HepG2 (cell line): ENCODE results near the gene COLGALT1. TPM values are rescaled to one million over a fixed set of nuclear protein-coding genes. Genes with fewer than 3 reads are reported as not detected.
A peak's percentile ranks its signal among the peaks of the same experiment; 100 is the strongest.

ENCODE experiments used
- ATM ChIP-seq: fragments of 450-650 bp; IDR thresholded peaks from 2 replicates; pipeline ENCODE4 v1.7.1; 2017; ENCODE audit warnings: mild to moderate bottlenecking, borderline replicate concordance
- DR1 ChIP-seq: sonication (generic); formaldehyde crosslinking; IDR thresholded peaks from 2 replicates; pipeline ENCODE4 v1.8.0; 2021; ENCODE audit warnings: mild to moderate bottlenecking, missing genetic modification reagents, inconsistent platforms
- LCORL ChIP-seq, 2 experiments: fragments of 450-650 bp in 1 of 2; sonication (generic) in 1 of 2; formaldehyde crosslinking in 1 of 2; IDR thresholded peaks; 2 replicates each; pipeline versions ENCODE4 v1.5.0 to v1.6.1; 2017 to 2020; ENCODE audit warnings: antibody characterized with exemption in 1 of 2, missing genetic modification reagents in 1 of 2
- PHF20 ChIP-seq: sonication (generic); formaldehyde crosslinking; IDR thresholded peaks from 2 replicates; pipeline ENCODE4 v1.5.0; 2020; ENCODE audit warnings: mild to moderate bottlenecking, missing genetic modification reagents
- POLR2A ChIP-seq, 2 experiments: IDR thresholded peaks; 2 replicates each; pipeline ENCODE4 v1.6.1; 2011; ENCODE audit warnings: low read depth in 2 of 2, low read length in 2 of 2, mild to moderate bottlenecking in 1 of 2, moderate library complexity in 1 of 2; ENCODE audit not compliant: insufficient read depth in 1 of 2
- STAT6 ChIP-seq: sonication (generic); formaldehyde crosslinking; IDR thresholded peaks from 2 replicates; pipeline ENCODE4 v1.4.0; 2020; ENCODE audit warnings: missing genetic modification reagents, mild to moderate bottlenecking, borderline replicate concordance
- TCF7L2 ChIP-seq: IDR thresholded peaks from 2 replicates; pipeline ENCODE4 v1.6.1; 2011; ENCODE audit warnings: mild to moderate bottlenecking, low read depth, low read length, moderate library complexity
- ZSCAN12 ChIP-seq: sonication (generic); formaldehyde crosslinking; IDR thresholded peaks from 2 replicates; pipeline ENCODE4 v1.9.0; 2021; ENCODE audit warnings: mild to moderate bottlenecking, missing genetic modification reagents
- polyA plus RNA-seq, 8 experiments: library from polyadenylated mRNA; depleted of rRNA in 3 of 8; stranded (reverse) in 7 of 8; unstranded in 1 of 8; fragments of >200 nt; fragmentation: Illumina TruSeq in 4 of 8; extraction: Trizol in 4 of 8; gene quantifications; 2 replicates each; pipeline versions ENCODE4 v1.2.1 to v1.2.3, GENCODE V29; 2011 to 2016; ENCODE audit warnings: low read depth in 4 of 8, missing spikeins in 1 of 8, mixed read lengths in 1 of 8; ENCODE audit not compliant: insufficient read depth in 1 of 8
- total RNA-seq, 5 experiments: library from RNA; depleted of rRNA; stranded (reverse); fragments of >200 nt; fragmentation: Illumina TruSeq; extraction: Trizol; gene quantifications; 2 replicates each; pipeline ENCODE4 v1.2.3, GENCODE V29; 2016; ENCODE audit warnings: low read depth in 1 of 5
- TF ChIP-seq, protein P1 (sequence below): sonication (generic); formaldehyde crosslinking; IDR thresholded peaks from 2 replicates; pipeline ENCODE4 v1.8.0; 2022; ENCODE audit warnings: mild to moderate bottlenecking, missing genetic modification reagents, moderate library complexity
- TF ChIP-seq, protein P2 (sequence below): fragments of 450-650 bp; IDR thresholded peaks from 2 replicates; pipeline ENCODE4 v1.6.1; 2017; ENCODE audit warnings: mild to moderate bottlenecking
- TF ChIP-seq, protein P3 (sequence below): IDR thresholded peaks from 2 replicates; pipeline ENCODE4 v1.4.0; 2020; ENCODE audit warnings: mild to moderate bottlenecking, missing genetic modification reagents
- TF ChIP-seq, protein P4 (sequence below): sonication (generic); formaldehyde crosslinking; IDR thresholded peaks from 2 replicates; pipeline ENCODE4 v1.4.0; 2020; ENCODE audit warnings: missing genetic modification reagents, borderline replicate concordance

Gene COLGALT1
- total and polyA plus RNA-seq, 2 of the 13 experiments (the other 11 are each of a cell fraction or from before 2014, with no cell fraction given): 58.0 to 211 TPM

DNA sequence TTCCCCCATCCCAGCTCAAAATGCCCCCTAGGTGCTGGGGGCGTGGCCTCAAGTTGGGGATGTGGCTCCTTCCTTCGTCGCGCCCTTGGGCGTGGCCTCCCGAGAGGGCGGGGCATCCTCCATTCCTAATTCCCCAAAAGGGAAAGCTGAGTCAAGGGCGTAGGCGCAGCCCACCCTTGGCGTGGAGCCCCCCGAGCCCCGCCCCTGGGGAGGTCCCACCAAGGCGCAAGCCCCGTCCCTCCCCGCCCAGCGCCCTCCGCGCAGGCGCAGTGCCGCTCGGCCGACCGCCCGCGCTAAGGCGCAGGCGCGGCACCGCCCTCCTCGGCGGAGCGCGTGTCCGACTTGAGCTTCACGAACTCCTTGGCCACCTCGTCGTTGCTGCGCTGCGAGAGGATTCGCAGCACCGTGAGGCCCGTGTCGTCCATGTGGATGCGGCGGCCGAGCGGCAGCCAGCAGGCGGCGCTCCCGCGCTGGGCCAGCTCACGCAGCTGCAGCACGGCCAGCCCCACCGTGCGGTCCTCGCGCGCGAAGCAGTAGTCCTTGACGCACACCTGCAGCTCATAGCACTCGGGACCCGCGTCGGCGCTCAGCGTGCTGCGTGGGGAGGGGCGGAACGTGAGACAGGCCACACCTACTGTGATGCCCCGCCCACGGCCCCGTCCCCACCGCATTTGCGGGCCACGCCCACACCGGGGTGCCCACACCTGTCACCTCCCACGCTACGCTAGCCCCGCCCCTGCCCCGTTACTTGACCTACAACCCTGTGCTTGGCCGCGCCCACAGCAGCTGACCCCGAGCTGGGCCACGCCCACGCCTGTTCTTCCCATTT lies 50.5 kb downstream of the COLGALT1 start (continued):
- TF ChIP-seq STAT6 (CRISPR knock-in tag) (no peak), TCF7L2 (no peak), ATM (no peak), POLR2A (IDR thresholded peaks at IDR 0.05; ENCODE audit: insufficient read depth in 1 of 2, low read depth in 2 of 2, low read length in 2 of 2) (peak; percentile 61 to 84), PHF20 (CRISPR knock-in tag) (peak; percentile 72), DR1 (CRISPR knock-in tag) (peak; percentile 90; the same call in 1 of the 2 replicates), LCORL (IDR thresholded peaks at IDR 0.05) (no peak), LCORL (CRISPR knock-in tag; IDR thresholded peaks at IDR 0.05) (peak; percentile 92), ZSCAN12 (peak; percentile 97)
- TF ChIP-seq, protein P1, sequence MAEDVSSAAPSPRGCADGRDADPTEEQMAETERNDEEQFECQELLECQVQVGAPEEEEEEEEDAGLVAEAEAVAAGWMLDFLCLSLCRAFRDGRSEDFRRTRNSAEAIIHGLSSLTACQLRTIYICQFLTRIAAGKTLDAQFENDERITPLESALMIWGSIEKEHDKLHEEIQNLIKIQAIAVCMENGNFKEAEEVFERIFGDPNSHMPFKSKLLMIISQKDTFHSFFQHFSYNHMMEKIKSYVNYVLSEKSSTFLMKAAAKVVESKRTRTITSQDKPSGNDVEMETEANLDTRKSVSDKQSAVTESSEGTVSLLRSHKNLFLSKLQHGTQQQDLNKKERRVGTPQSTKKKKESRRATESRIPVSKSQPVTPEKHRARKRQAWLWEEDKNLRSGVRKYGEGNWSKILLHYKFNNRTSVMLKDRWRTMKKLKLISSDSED (CRISPR knock-in tag): peak; percentile 93
- TF ChIP-seq, protein P2, sequence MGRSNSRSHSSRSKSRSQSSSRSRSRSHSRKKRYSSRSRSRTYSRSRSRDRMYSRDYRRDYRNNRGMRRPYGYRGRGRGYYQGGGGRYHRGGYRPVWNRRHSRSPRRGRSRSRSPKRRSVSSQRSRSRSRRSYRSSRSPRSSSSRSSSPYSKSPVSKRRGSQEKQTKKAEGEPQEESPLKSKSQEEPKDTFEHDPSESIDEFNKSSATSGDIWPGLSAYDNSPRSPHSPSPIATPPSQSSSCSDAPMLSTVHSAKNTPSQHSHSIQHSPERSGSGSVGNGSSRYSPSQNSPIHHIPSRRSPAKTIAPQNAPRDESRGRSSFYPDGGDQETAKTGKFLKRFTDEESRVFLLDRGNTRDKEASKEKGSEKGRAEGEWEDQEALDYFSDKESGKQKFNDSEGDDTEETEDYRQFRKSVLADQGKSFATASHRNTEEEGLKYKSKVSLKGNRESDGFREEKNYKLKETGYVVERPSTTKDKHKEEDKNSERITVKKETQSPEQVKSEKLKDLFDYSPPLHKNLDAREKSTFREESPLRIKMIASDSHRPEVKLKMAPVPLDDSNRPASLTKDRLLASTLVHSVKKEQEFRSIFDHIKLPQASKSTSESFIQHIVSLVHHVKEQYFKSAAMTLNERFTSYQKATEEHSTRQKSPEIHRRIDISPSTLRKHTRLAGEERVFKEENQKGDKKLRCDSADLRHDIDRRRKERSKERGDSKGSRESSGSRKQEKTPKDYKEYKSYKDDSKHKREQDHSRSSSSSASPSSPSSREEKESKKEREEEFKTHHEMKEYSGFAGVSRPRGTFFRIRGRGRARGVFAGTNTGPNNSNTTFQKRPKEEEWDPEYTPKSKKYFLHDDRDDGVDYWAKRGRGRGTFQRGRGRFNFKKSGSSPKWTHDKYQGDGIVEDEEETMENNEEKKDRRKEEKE: no peak
- TF ChIP-seq, protein P3, sequence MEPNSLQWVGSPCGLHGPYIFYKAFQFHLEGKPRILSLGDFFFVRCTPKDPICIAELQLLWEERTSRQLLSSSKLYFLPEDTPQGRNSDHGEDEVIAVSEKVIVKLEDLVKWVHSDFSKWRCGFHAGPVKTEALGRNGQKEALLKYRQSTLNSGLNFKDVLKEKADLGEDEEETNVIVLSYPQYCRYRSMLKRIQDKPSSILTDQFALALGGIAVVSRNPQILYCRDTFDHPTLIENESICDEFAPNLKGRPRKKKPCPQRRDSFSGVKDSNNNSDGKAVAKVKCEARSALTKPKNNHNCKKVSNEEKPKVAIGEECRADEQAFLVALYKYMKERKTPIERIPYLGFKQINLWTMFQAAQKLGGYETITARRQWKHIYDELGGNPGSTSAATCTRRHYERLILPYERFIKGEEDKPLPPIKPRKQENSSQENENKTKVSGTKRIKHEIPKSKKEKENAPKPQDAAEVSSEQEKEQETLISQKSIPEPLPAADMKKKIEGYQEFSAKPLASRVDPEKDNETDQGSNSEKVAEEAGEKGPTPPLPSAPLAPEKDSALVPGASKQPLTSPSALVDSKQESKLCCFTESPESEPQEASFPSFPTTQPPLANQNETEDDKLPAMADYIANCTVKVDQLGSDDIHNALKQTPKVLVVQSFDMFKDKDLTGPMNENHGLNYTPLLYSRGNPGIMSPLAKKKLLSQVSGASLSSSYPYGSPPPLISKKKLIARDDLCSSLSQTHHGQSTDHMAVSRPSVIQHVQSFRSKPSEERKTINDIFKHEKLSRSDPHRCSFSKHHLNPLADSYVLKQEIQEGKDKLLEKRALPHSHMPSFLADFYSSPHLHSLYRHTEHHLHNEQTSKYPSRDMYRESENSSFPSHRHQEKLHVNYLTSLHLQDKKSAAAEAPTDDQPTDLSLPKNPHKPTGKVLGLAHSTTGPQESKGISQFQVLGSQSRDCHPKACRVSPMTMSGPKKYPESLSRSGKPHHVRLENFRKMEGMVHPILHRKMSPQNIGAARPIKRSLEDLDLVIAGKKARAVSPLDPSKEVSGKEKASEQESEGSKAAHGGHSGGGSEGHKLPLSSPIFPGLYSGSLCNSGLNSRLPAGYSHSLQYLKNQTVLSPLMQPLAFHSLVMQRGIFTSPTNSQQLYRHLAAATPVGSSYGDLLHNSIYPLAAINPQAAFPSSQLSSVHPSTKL: peak; percentile 68; the same call in 1 of the 2 replicates
- TF ChIP-seq, protein P4, sequence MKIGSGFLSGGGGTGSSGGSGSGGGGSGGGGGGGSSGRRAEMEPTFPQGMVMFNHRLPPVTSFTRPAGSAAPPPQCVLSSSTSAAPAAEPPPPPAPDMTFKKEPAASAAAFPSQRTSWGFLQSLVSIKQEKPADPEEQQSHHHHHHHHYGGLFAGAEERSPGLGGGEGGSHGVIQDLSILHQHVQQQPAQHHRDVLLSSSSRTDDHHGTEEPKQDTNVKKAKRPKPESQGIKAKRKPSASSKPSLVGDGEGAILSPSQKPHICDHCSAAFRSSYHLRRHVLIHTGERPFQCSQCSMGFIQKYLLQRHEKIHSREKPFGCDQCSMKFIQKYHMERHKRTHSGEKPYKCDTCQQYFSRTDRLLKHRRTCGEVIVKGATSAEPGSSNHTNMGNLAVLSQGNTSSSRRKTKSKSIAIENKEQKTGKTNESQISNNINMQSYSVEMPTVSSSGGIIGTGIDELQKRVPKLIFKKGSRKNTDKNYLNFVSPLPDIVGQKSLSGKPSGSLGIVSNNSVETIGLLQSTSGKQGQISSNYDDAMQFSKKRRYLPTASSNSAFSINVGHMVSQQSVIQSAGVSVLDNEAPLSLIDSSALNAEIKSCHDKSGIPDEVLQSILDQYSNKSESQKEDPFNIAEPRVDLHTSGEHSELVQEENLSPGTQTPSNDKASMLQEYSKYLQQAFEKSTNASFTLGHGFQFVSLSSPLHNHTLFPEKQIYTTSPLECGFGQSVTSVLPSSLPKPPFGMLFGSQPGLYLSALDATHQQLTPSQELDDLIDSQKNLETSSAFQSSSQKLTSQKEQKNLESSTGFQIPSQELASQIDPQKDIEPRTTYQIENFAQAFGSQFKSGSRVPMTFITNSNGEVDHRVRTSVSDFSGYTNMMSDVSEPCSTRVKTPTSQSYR: no peak
